K562 (cell line): ENCODE measurements around the gene LYRM7. TPM values are rescaled to one million over a fixed set of nuclear protein-coding genes. Genes with fewer than 3 reads are reported as not detected.

Experiments used
- ASH1L ChIP-seq: fragments of 450-650 bp; IDR thresholded peaks from 2 replicates; pipeline ENCODE4 v1.6.1; 2018; ENCODE audit warnings: borderline replicate concordance, mild to moderate bottlenecking, low read depth; ENCODE audit not compliant: partially characterized antibody
- BACH1 ChIP-seq: fragments of 200-800 bp; sonication (Bioruptor generic); IDR thresholded peaks from 2 replicates; pipeline ENCODE4 v1.6.1; 2016; ENCODE audit warnings: missing genetic modification characterization, missing compliant biosample characterization
- CHD7 ChIP-seq: fragments of 200-600 bp; sonication (generic); IDR thresholded peaks from one replicate; pipeline ENCODE4 v1.6.1; 2012; ENCODE audit warnings: mild to moderate bottlenecking, low read depth, low read length, inconsistent platforms
- ETV1 ChIP-seq: fragments of 450-650 bp; conservative IDR thresholded peaks from 2 replicates; pipeline ENCODE4 v1.6.1; 2016; ENCODE audit warnings: missing genetic modification characterization, control low read depth, low read depth, missing compliant biosample characterization
- HMG20A ChIP-seq: fragments of 450-650 bp; formaldehyde crosslinking; conservative IDR thresholded peaks from 2 replicates; pipeline ENCODE4 v1.4.0; 2020; ENCODE audit warnings: mild to moderate bottlenecking, mixed read lengths
- JUND ChIP-seq, 2 experiments: IDR thresholded peaks; 2 replicates in 1 of 2; 3 replicates in 1 of 2; pipeline ENCODE4 v1.6.1; 2011; ENCODE audit warnings: borderline replicate concordance in 2 of 2, low read depth in 2 of 2, low read length in 2 of 2, improper control_type of control experiment in 1 of 2, missing biosample characterization in 1 of 2, missing genetic modification characterization in 1 of 2, missing genetic modification reagents in 1 of 2
- KAT8 ChIP-seq: fragments of 450-650 bp; IDR thresholded peaks from 2 replicates; pipeline ENCODE4 v1.6.1; 2016; ENCODE audit warnings: low read depth, mild to moderate bottlenecking
- MAX ChIP-seq: sonication (generic); formaldehyde crosslinking; IDR thresholded peaks from 2 replicates; pipeline ENCODE4 v1.9.0; 2022; ENCODE audit warnings: mild to moderate bottlenecking, missing genetic modification reagents
- MTA3 ChIP-seq: fragments of 450-650 bp; formaldehyde crosslinking; IDR thresholded peaks from 2 replicates; pipeline ENCODE4 v1.6.1; 2017; ENCODE audit warnings: mild to moderate bottlenecking, borderline replicate concordance
- MYBL2 ChIP-seq, 2 experiments: fragments of 450-650 bp in 1 of 2; sonication (generic) in 1 of 2; formaldehyde crosslinking in 1 of 2; IDR thresholded peaks; 2 replicates each; pipeline versions ENCODE4 v1.6.1 to v1.8.1; 2017 to 2022; ENCODE audit warnings: borderline replicate concordance in 1 of 2, inconsistent platforms in 1 of 2, low read depth in 1 of 2, mild to moderate bottlenecking in 1 of 2, missing genetic modification reagents in 1 of 2, moderate library complexity in 1 of 2
- NCOA2 ChIP-seq, 2 experiments: fragments of 450-650 bp; IDR thresholded peaks; 2 replicates each; pipeline ENCODE4 v1.6.1; 2018; ENCODE audit warnings: mild to moderate bottlenecking in 2 of 2, moderate library complexity in 1 of 2; ENCODE audit not compliant: partially characterized antibody in 2 of 2
- POLR2A ChIP-seq: fragments of 450-650 bp; conservative IDR thresholded peaks from 2 replicates; pipeline ENCODE4 v1.6.1; 2016
- SMARCE1 ChIP-seq: fragments of 450-650 bp; IDR thresholded peaks from 2 replicates; pipeline ENCODE4 v1.7.1; 2016; ENCODE audit warnings: mild to moderate bottlenecking
- ZNF589 ChIP-seq: fragments of 200-800 bp; sonication (Bioruptor generic); IDR thresholded peaks from 2 replicates; pipeline ENCODE4 v1.6.1; 2016; ENCODE audit warnings: low read depth, missing genetic modification characterization, missing compliant biosample characterization
- ZNF766 ChIP-seq: fragments of 200-800 bp; sonication (Bioruptor generic); conservative IDR thresholded peaks from 2 replicates; pipeline ENCODE4 v1.6.1; 2016; ENCODE audit warnings: missing genetic modification characterization, missing compliant biosample characterization
- polyA plus RNA-seq, 8 experiments: library from polyadenylated mRNA; depleted of rRNA in 4 of 8; stranded (reverse) in 5 of 8; unstranded in 3 of 8; fragments of >200 nt; fragmentation: Nextera tagmentation in 2 of 8; fragmentation: Illumina TruSeq in 1 of 8; extraction: Ambion mirVana in 2 of 8; extraction: Trizol in 1 of 8; gene quantifications; 2 replicates each; pipeline versions ENCODE4 v1.2.1 to v1.2.3, GENCODE V29; 2011 to 2014; ENCODE audit warnings: inconsistent platforms in 1 of 8, missing spikeins in 1 of 8
- total RNA-seq, 7 experiments: library from RNA; depleted of rRNA in 6 of 7; stranded (reverse); fragments of >200 nt in 6 of 7; fragmentation: Illumina TruSeq in 2 of 7; extraction: Trizol in 2 of 7; gene quantifications; 2 replicates each; pipeline versions ENCODE4 v1.2.1 to v1.2.3, GENCODE V29; 2011 to 2021; ENCODE audit warnings: low replicate concordance in 1 of 7

LYRM7 gene
- total and polyA plus RNA-seq, 9 of the 15 experiments (the other 6 are each of a cell fraction or from before 2014, with no cell fraction given): 16.2 to 70.1 (median 33.3) TPM

- TF ChIP-seq CHD7 (no peak), KAT8 (no peak), ASH1L (no peak), JUND (IDR thresholded peaks at IDR 0.05; ENCODE audit: borderline replicate concordance, low read depth, low read length) (peak; percentile 63), JUND (tag; IDR thresholded peaks at IDR 0.05; ENCODE audit: borderline replicate concordance, low read depth, low read length) (peak; percentile 40; the same call in 1 of the 3 replicates), ZNF589 (CRISPR knock-in tag) (0 out of 2 replicates have a peak, but pooled peaks have one; percentile 29), ZNF766 (CRISPR knock-in tag) (peak; percentile 61; the same call in 1 of the 2 replicates), MAX (CRISPR knock-in tag) (peak; percentile 72), NCOA2 (IDR thresholded peaks at IDR 0.05; ENCODE audit: partially characterized antibody in 2 of 2) (no peak), MTA3 (no peak), SMARCE1 (0 out of 2 replicates have a peak, but pooled peaks have one; percentile 15), POLR2A (peak; percentile 87), BACH1 (tag) (peak; percentile 3; the same call in 1 of the 2 replicates), HMG20A (CRISPR knock-in tag) (no peak), MYBL2 (IDR thresholded peaks at IDR 0.05; ENCODE audit: low read depth) (peak; percentile 77), MYBL2 (CRISPR knock-in tag; IDR thresholded peaks at IDR 0.05; ENCODE audit: borderline replicate concordance) (no peak), ETV1 (tag) (peak; percentile 60; the same call in 1 of the 2 replicates)
Measured at GRCh38 chr5:131170540-131171275, at the start of gene LYRM7 (continued).
